Hepatocyte (in vitro differentiated cells): ENCODE measurements around the gene ARMH4. TPM values are rescaled to one million over a fixed set of nuclear protein-coding genes. Genes with fewer than 3 reads are reported as not detected.
A peak's percentile ranks its signal among the peaks of the same experiment; 100 is the strongest.
"Not testable (repeated sequence)": the region's sequence is repeated elsewhere in the genome, so short reads cannot be mapped to it uniquely, and the experiment has no call there.

Experiments used
- DNase-seq: peaks from one replicate; pipeline ENCODE4 v3.0.0-alpha.2; 2016; ENCODE audit warnings: low spot score
- H2AFZ ChIP-seq: fragments of 200-600 bp; sonication (generic); 2 replicates; pipeline ENCODE4 v1.6.0; 2016; ENCODE audit warnings: antibody characterized with exemption, mild to moderate bottlenecking
- H3K27ac ChIP-seq: fragments of 200-600 bp; sonication (generic); 2 replicates; pipeline ENCODE4 v1.5.1; 2016; ENCODE audit warnings: mild to moderate bottlenecking
- H3K27me3 ChIP-seq: fragments of 200-600 bp; sonication (generic); 2 replicates; pipeline ENCODE4 v1.6.1; 2016
- H3K36me3 ChIP-seq: fragments of 200-600 bp; sonication (generic); replicated peaks from 2 replicates; pipeline ENCODE4 v1.5.1; 2016; ENCODE audit warnings: low read depth; ENCODE audit not compliant: insufficient read depth
- H3K4me1 ChIP-seq: fragments of 200-600 bp; sonication (generic); 2 replicates; pipeline ENCODE4 v1.5.1; 2016; ENCODE audit warnings: mild to moderate bottlenecking, moderate library complexity; ENCODE audit not compliant: insufficient read depth
- H3K4me2 ChIP-seq: fragments of 200-600 bp; sonication (generic); 2 replicates; pipeline ENCODE4 v1.6.0; 2016
- H3K4me3 ChIP-seq: fragments of 200-600 bp; sonication (generic); 2 replicates; pipeline ENCODE4 v1.5.1; 2016; ENCODE audit warnings: mild to moderate bottlenecking
- H3K79me2 ChIP-seq: fragments of 200-600 bp; sonication (generic); 2 replicates; pipeline ENCODE4 v1.6.0; 2017; ENCODE audit warnings: mild to moderate bottlenecking
- H3K9me2 ChIP-seq: fragments of 200-600 bp; sonication (generic); replicated peaks from 2 replicates; pipeline ENCODE4 v1.6.0; 2017; ENCODE audit warnings: mild to moderate bottlenecking; ENCODE audit not compliant: insufficient read depth
- H3K9me3 ChIP-seq: fragments of 200-600 bp; sonication (generic); 2 replicates; pipeline ENCODE4 v1.5.1; 2016; ENCODE audit warnings: low read depth, mild to moderate bottlenecking
- H4K20me1 ChIP-seq: fragments of 200-600 bp; sonication (generic); 2 replicates; pipeline ENCODE4 v1.6.0; 2016; ENCODE audit warnings: mild to moderate bottlenecking; ENCODE audit not compliant: insufficient read depth, poor library complexity, severe bottlenecking
- CTCF ChIP-seq: fragments of 200-600 bp; sonication (generic); IDR thresholded peaks from 2 replicates; pipeline ENCODE4 v1.5.1; 2016; ENCODE audit warnings: antibody characterized with exemption, mild to moderate bottlenecking; ENCODE audit not compliant: poor library complexity
- EZH2 ChIP-seq: fragments of 200-600 bp; sonication (generic); IDR thresholded peaks from 2 replicates; pipeline ENCODE4 v1.6.1; 2016; ENCODE audit warnings: antibody characterized with exemption, mild to moderate bottlenecking, borderline replicate concordance
- EZH2phosphoT487 ChIP-seq: fragments of 200-600 bp; sonication (generic); IDR thresholded peaks from one replicate; pipeline ENCODE4 v1.6.1; 2018; ENCODE audit warnings: antibody characterized with exemption, mild to moderate bottlenecking, low read depth, moderate library complexity; ENCODE audit not compliant: unreplicated experiment, severe bottlenecking
- WGBS: methylation state at CpG from one replicate; pipeline ENCODE4 v1.1.6; 2016; ENCODE audit warnings: low lambda C conversion rate; ENCODE audit errors: missing lambda C conversion rate; 5-methylcytosine and 5-hydroxymethylcytosine counted together
- polyA plus RNA-seq: library from polyadenylated mRNA; unstranded; fragments of >200 nt; fragmentation: Nextera tagmentation; extraction: Ambion mirVana; gene quantifications from 2 replicates; pipeline ENCODE4 v1.2.1, GENCODE V29; 2016
- total RNA-seq: library from RNA; depleted of rRNA; stranded (reverse); fragments of >200 nt; gene quantifications from 2 replicates; pipeline ENCODE4 v1.2.3, GENCODE V29; 2014

The ARMH4 gene
- total and polyA plus RNA-seq, 2 experiments from 2014 or later, result 6.6 to 11.3 TPM

DNA sequence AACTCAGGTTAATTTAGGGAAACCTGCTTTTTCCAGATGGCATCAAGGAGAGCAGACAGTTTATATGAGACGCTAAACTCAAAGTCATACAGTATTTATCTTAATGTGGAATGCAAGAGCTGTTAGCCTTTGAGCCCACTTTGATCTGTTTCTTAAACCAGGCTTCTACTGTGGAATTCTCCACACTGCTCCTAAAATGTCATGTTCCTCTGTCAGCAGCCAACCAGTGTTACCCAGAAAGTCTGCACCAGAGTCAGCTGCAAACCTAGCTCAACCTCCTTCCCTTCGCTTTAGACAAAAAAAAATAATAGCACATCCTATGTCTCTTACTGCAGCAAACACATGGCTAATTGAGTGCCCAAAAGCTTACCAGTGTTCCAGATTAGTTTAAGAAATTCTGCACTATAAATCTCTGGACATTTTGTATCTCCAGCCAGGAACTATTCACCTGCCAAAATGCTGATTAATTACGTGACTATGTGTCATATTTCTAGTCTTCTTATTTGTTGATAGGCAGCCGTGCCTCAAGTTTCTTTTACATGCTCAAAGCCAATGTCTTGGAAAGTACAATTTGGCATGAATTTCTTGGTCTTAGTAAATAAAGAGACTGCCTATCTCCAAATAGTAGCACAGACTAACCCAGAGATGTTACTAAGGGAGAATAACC is 21.8 kb downstream of the ARMH4 start:
- no peaks in the 10 kb centered on the region for H3K9me3 ChIP-seq
- DNase-seq, result no peak
- 67% methylated on average over 4 of the region's 4 CpGs for WGBS
- H2AFZ ChIP-seq, result no peak overlapping the region
- H3K9me2 ChIP-seq, result no peaks in the 10 kb centered on the region
- TF ChIP-seq EZH2phosphoT487 (no peak), EZH2 (no peak), CTCF (no peak)
- H3K27me3 ChIP-seq, result no peaks in the 10 kb centered on the region
- no peak overlapping the region for H3K27ac ChIP-seq
- no peak overlapping the region for H3K4me3 ChIP-seq
- H4K20me1 ChIP-seq, result no peaks in the 10 kb centered on the region
- no peaks in the 10 kb centered on the region for H3K36me3 ChIP-seq
- no peak overlapping the region for H3K4me2 ChIP-seq
- H3K4me1 ChIP-seq, result no peaks in the 10 kb centered on the region
- H3K79me2 ChIP-seq, result no peaks in the 10 kb centered on the region

GRCh38 chr14:58129208-58129607 is 22.8 kb downstream of the ARMH4 start:
- Histone ChIP-seq H3K4me2 (no peak overlapping the region), H3K79me2 (no peaks in the 10 kb centered on the region), H3K27ac (no peak overlapping the region), H3K36me3 (no peaks in the 10 kb centered on the region), H3K27me3 (no peaks in the 10 kb centered on the region), H3K9me3 (no peaks in the 10 kb centered on the region), H2AFZ (no peak overlapping the region), H3K4me3 (no peak overlapping the region), H4K20me1 (no peaks in the 10 kb centered on the region), H3K9me2 (no peaks in the 10 kb centered on the region), H3K4me1 (no peaks in the 10 kb centered on the region)
- WGBS, result 92% methylated on average over 4 of the region's 4 CpGs
- no peak for DNase-seq
- TF ChIP-seq CTCF (peak; percentile 10), EZH2 (no peak)

GRCh38 chr14:58128416-58128815 is 23.6 kb downstream of the ARMH4 start:
- Histone ChIP-seq H3K27ac (no peak overlapping the region), H3K4me1 (no peaks in the 10 kb centered on the region), H3K4me2 (no peak overlapping the region), H4K20me1 (no peaks in the 10 kb centered on the region), H3K9me3 (no peaks in the 10 kb centered on the region), H3K9me2 (no peaks in the 10 kb centered on the region), H3K27me3 (no peaks in the 10 kb centered on the region), H3K79me2 (no peaks in the 10 kb centered on the region), H3K4me3 (no peak overlapping the region), H3K36me3 (no peaks in the 10 kb centered on the region), H2AFZ (no peak overlapping the region)
- TF ChIP-seq CTCF, result no peak
- no peak for TF ChIP-seq EZH2
- TF ChIP-seq EZH2phosphoT487, result no peak
- DNase-seq, result no peak
- 95% methylated on average over 2 of the region's 2 CpGs for WGBS

DNA sequence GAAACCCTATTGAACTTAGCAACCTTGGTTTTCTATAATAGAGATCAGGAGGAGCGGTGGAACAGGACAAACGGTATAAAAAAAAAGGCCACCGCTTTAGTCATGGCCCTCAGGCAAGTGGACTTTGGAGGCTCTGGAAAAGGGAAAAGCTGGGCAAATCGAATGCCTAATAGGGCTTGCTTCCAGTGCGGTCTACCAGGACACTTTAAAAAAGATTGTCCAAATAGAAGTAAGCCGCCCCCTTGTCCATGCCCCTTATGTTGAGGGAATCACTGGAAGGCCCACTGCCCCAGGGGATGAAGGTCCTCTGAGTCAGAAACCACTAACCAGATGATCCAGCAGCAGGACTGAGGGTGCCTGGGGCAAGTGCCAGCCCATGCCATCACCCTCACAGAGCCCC is 29.5 kb downstream of the ARMH4 start:
- not testable (repeated sequence) for H4K20me1 ChIP-seq, H3K9me2 ChIP-seq, H3K36me3 ChIP-seq, H3K4me2 ChIP-seq, H3K27me3 ChIP-seq, H2AFZ ChIP-seq, H3K9me3 ChIP-seq, H3K27ac ChIP-seq, H3K4me3 ChIP-seq, DNase-seq, H3K79me2 ChIP-seq, H3K4me1 ChIP-seq
- 91% methylated on average over 6 of the region's 6 CpGs for WGBS
